ENCODE data around the gene MEGF6. TPM values are rescaled to one million over a fixed set of nuclear protein-coding genes. Genes with fewer than 3 reads are reported as not detected.
A peak's percentile ranks its signal among the peaks of the same experiment; 100 is the strongest.

The MEGF6 gene
- total and polyA plus RNA-seq, 4 donors: 17.7 to 54.2 (median 48.2) TPM

DNA sequence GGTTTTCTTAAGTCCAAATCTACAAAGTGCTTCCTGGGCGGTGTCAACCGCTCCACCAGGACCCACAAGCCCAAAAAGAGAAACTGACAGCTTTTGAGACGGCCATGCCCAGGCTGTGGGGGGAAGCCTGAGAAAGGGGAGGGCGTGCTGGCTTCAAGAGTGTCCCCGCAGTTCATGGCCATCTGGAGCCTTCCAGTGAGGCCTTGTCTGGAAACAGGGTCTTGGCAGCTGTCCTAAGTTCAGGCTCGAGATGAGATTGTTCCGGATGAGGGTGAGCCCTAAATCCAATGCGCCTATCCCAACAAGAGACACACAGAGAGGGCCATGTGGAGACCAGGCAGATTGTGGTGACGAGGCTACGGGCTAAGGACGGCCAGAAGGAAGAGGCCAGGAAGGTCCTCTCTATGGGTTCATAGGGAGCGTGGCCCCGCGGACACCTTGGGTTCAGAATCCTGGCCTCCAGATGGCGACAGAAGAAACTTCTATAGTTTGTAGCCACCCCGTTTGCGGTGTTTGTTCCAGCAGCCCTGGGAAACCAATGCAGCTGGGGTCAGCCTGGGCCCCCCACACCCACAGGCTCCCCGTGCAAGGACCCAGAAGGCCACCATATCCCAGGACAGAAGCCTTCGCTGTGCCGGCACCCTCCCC, 86.6 kb downstream of the MEGF6 start:
- 90% methylated on average over 20 of the region's 20 CpGs for WGBS, 2 donors
- DNase-seq: peak in 1 of 3 donors; percentile 39
- no peak overlapping the region for H3K27ac ChIP-seq (ENCODE audit: low read depth in 1 of 2, low read length in 1 of 2)
- no peak overlapping the region for H3K4me3 ChIP-seq
- H3K27me3 ChIP-seq (ENCODE audit: control insufficient read depth in 3 of 3, insufficient read depth in 3 of 3, low read length in 2 of 3): no peaks in the 10 kb centered on the region
- TF ChIP-seq CTCF (IDR thresholded peaks at IDR 0.05; ENCODE audit: control extremely low read depth, extremely low read depth): no peak
- no peak for ATAC-seq (ENCODE audit: insufficient read depth, low FRiP score)
- peaks cover 0 to 11% (median 1%) of the 10 kb centered on the region in 4 donors for H3K36me3 ChIP-seq (ENCODE audit: control insufficient read depth in 4 of 4, insufficient read depth in 4 of 4, low read length in 4 of 4)
- peaks cover 0 to 12% (median 0%) of the 10 kb centered on the region in 5 donors for H3K4me1 ChIP-seq (ENCODE audit: control insufficient read depth in 5 of 5, insufficient read depth in 5 of 5, low read length in 5 of 5)
- H3K9ac ChIP-seq (ENCODE audit: insufficient read depth in 1 of 2, low read length in 2 of 2): no peak overlapping the region
- no peaks in the 10 kb centered on the region for H3K9me3 ChIP-seq (ENCODE audit: control insufficient read depth in 4 of 4, insufficient read depth in 3 of 4, low read length in 3 of 4)

GRCh38 chr1:3523980-3524379, 87.3 kb downstream of the MEGF6 start:
- H3K27me3 ChIP-seq (ENCODE audit: control insufficient read depth in 3 of 3, insufficient read depth in 3 of 3, low read length in 2 of 3): no peaks in the 10 kb centered on the region
- H3K4me1 ChIP-seq (ENCODE audit: control insufficient read depth in 5 of 5, insufficient read depth in 5 of 5, low read length in 5 of 5): peaks cover 0 to 5% (median 0%) of the 10 kb centered on the region in 5 donors
- H3K9ac ChIP-seq (ENCODE audit: insufficient read depth in 1 of 2, low read length in 2 of 2): no peak overlapping the region
- WGBS, 2 donors: 92 to 98% methylated on average over 13 of the region's 13 CpGs
- ATAC-seq (ENCODE audit: insufficient read depth, low FRiP score) (no peak), DNase-seq (no peak)
- peaks cover 0 to 11% (median 1%) of the 10 kb centered on the region in 4 donors for H3K36me3 ChIP-seq (ENCODE audit: control insufficient read depth in 4 of 4, insufficient read depth in 4 of 4, low read length in 4 of 4)
- no peak overlapping the region for H3K4me3 ChIP-seq
- no peak overlapping the region for H3K27ac ChIP-seq (ENCODE audit: low read depth in 1 of 2, low read length in 1 of 2)
- TF ChIP-seq CTCF (IDR thresholded peaks at IDR 0.05; ENCODE audit: control extremely low read depth, extremely low read depth): no peak
- no peaks in the 10 kb centered on the region for H3K9me3 ChIP-seq (ENCODE audit: control insufficient read depth in 4 of 4, insufficient read depth in 3 of 4, low read length in 3 of 4)

GRCh38 chr1:3522564-3523265, 88.6 kb downstream of the MEGF6 start:
- H3K4me3 ChIP-seq: no peak overlapping the region
- no peak overlapping the region for H3K27ac ChIP-seq (ENCODE audit: low read depth in 1 of 2, low read length in 1 of 2)
- no peak overlapping the region for H3K9ac ChIP-seq (ENCODE audit: insufficient read depth in 1 of 2, low read length in 2 of 2)
- 86 to 89% methylated on average over 19 of the region's 19 CpGs for WGBS, 2 donors
- TF ChIP-seq CTCF (IDR thresholded peaks at IDR 0.05; ENCODE audit: control extremely low read depth, extremely low read depth): no peak
- H3K27me3 ChIP-seq (ENCODE audit: control insufficient read depth in 3 of 3, insufficient read depth in 3 of 3, low read length in 2 of 3): no peaks in the 10 kb centered on the region
- H3K4me1 ChIP-seq (ENCODE audit: control insufficient read depth in 5 of 5, insufficient read depth in 5 of 5, low read length in 5 of 5): peaks cover 0 to 2% (median 0%) of the 10 kb centered on the region in 5 donors
- H3K9me3 ChIP-seq (ENCODE audit: control insufficient read depth in 4 of 4, insufficient read depth in 3 of 4, low read length in 3 of 4): no peaks in the 10 kb centered on the region
- DNase-seq (no peak), ATAC-seq (ENCODE audit: insufficient read depth, low FRiP score) (no peak)
- H3K36me3 ChIP-seq (ENCODE audit: control insufficient read depth in 4 of 4, insufficient read depth in 4 of 4, low read length in 4 of 4): peaks cover 0 to 10% (median 4%) of the 10 kb centered on the region in 4 donors
